Thyroid gland (tissue), 4 donors: ENCODE results near the gene BDH2.

Source experiments
- CTCF ChIP-seq, 6 experiments: fragments of 200-600 bp in 3 of 6; fragments of 450-650 bp in 3 of 6; sonication (generic) in 3 of 6; IDR thresholded peaks; one replicate each; pipeline ENCODE4 v1.5.1; 2016 to 2019; ENCODE audit warnings: antibody characterized with exemption in 6 of 6, mild to moderate bottlenecking in 2 of 6, inconsistent platforms in 1 of 6, moderate library complexity in 1 of 6
- POLR2A ChIP-seq, 2 donors: fragments of 450-650 bp; IDR thresholded peaks; one replicate each; pipeline ENCODE4 v1.6.1; 2017; ENCODE audit warnings: antibody characterized with exemption in 2 of 2, mild to moderate bottlenecking in 2 of 2, moderate library complexity in 1 of 2

- no peak for TF ChIP-seq CTCF (IDR thresholded peaks at IDR 0.05)
- TF ChIP-seq POLR2A (IDR thresholded peaks at IDR 0.05) = no peak
These were observed 1.1 kb upstream of the BDH2 start for GRCh38 chr4:103100691-103101090.
